ENCODE measurements around the gene LRRC55. TPM values are rescaled to one million over a fixed set of nuclear protein-coding genes. Genes with fewer than 3 reads are reported as not detected.
"Not testable (repeated sequence)": the region's sequence is repeated elsewhere in the genome, so short reads cannot be mapped to it uniquely, and the experiment has no call there.

The LRRC55 gene
- total RNA-seq, 4 donors from 2014 or later, result under 0.01 to 0.39 (median 0.19) TPM

- intact Hi-C loops (cut with DNase I), result no loop called here
- DNase-seq (ENCODE audit: extremely low spot score), result no peak
- Histone ChIP-seq H3K4me3 (no peak overlapping the region), H3K27me3 (peaks cover 0 to 5% (median 0%) of the 10 kb centered on the region in 4 donors), H3K27ac (replicated peaks in 1 of 4) (no peak overlapping the region), H3K4me1 (no peaks in the 10 kb centered on the region), H3K36me3 (no peaks in the 10 kb centered on the region), H3K9me3 (no peaks in the 10 kb centered on the region)
- WGBS, result 76% methylated on average over 6 of the region's 6 CpGs
- no peak for TF ChIP-seq POLR2AphosphoS5 (IDR thresholded peaks at IDR 0.05)
- no peak for TF ChIP-seq CTCF (IDR thresholded peaks at IDR 0.05)
- TF ChIP-seq POLR2A (IDR thresholded peaks at IDR 0.05; ENCODE audit: low read depth), result no peak
- no peak for TF ChIP-seq EP300 (IDR thresholded peaks at IDR 0.05)
Measured at GRCh38 chr11:57162179-57162898, 19.4 kb upstream of the LRRC55 start.

GRCh38 chr11:57163160-57163868, 18.4 kb upstream of the LRRC55 start:
- 84% methylated on average over 6 of the region's 6 CpGs for WGBS
- DNase-seq (ENCODE audit: extremely low spot score), result no peak

GRCh38 chr11:57164317-57164716, 17.4 kb upstream of the LRRC55 start:
- WGBS, result 79% methylated on average over 1 of the region's 1 CpG
- Histone ChIP-seq H3K36me3 (no peaks in the 10 kb centered on the region), H3K4me1 (no peaks in the 10 kb centered on the region), H3K4me3 (no peak overlapping the region), H3K27me3 (peaks cover 0 to 5% (median 0%) of the 10 kb centered on the region in 4 donors), H3K9me3 (no peaks in the 10 kb centered on the region), H3K27ac (replicated peaks in 1 of 4) (no peak overlapping the region)
- DNase-seq (ENCODE audit: extremely low spot score), result no peak
- TF ChIP-seq EP300 (IDR thresholded peaks at IDR 0.05) (no peak), CTCF (IDR thresholded peaks at IDR 0.05) (no peak), POLR2AphosphoS5 (IDR thresholded peaks at IDR 0.05) (no peak), POLR2A (IDR thresholded peaks at IDR 0.05; ENCODE audit: low read depth) (no peak)
- intact Hi-C loops (cut with DNase I), result no loop called here

More at GRCh38 chr11:57163160-57163868, 18.4 kb upstream of the LRRC55 start:
- Histone ChIP-seq H3K9me3 (no peaks in the 10 kb centered on the region), H3K27me3 (peaks cover 0 to 5% (median 0%) of the 10 kb centered on the region in 4 donors), H3K4me3 (no peak overlapping the region), H3K27ac (replicated peaks in 1 of 4) (no peak overlapping the region), H3K4me1 (no peaks in the 10 kb centered on the region), H3K36me3 (no peaks in the 10 kb centered on the region)
- intact Hi-C loops (cut with DNase I), result no loop called here
- TF ChIP-seq POLR2A (IDR thresholded peaks at IDR 0.05; ENCODE audit: low read depth), result no peak
- TF ChIP-seq EP300 (IDR thresholded peaks at IDR 0.05), result no peak
- no peak for TF ChIP-seq POLR2AphosphoS5 (IDR thresholded peaks at IDR 0.05)
- no peak for TF ChIP-seq CTCF (IDR thresholded peaks at IDR 0.05)

- intact Hi-C loops (cut with DNase I), result no loop called here
- no peak for TF ChIP-seq POLR2AphosphoS5 (IDR thresholded peaks at IDR 0.05)
- TF ChIP-seq CTCF (IDR thresholded peaks at IDR 0.05), result no peak
- TF ChIP-seq POLR2A (IDR thresholded peaks at IDR 0.05; ENCODE audit: low read depth), result no peak
- TF ChIP-seq EP300 (IDR thresholded peaks at IDR 0.05), result no peak
- Histone ChIP-seq H3K9me3 (no peaks in the 10 kb centered on the region), H3K36me3 (no peaks in the 10 kb centered on the region), H3K4me1 (no peaks in the 10 kb centered on the region), H3K4me3 (no peak overlapping the region), H3K27ac (replicated peaks in 1 of 4) (no peak overlapping the region), H3K27me3 (peaks cover 0 to 5% (median 0%) of the 10 kb centered on the region in 4 donors)
- WGBS, result 31% methylated on average over 2 of the region's 2 CpGs
- no peak for DNase-seq (ENCODE audit: extremely low spot score)
Measured at GRCh38 chr11:57167125-57167846, 14.5 kb upstream of the LRRC55 start.

DNA sequence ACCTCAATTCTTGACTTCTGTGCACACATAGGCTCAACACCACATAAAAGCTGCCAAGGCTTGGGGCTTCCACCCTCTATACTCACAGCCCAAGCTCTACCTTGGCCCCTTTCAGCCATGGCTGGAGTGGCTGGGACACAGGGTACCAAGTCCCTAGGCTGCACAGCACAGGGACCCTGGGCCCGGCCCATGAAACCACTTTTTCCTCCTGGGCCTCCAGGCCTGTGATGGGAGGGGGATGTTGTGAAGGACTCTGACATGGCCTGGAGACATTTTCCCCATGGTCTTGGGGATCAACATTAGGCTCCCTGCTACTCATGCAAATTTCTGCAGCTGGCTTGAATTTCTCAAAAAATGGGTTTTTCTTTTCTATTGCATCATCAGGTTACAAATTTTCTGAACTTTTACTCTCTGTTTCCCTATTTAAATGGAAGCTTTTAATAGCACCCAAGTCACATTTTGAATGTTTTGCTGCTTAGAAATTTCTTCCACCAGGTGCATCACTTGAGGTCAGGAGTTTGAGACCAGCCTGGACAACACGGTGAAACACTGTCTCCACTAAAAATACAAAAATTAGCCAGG, 11.9 kb upstream of the LRRC55 start:
- WGBS, result 97% methylated on average over 2 of the region's 2 CpGs
- intact Hi-C loops (cut with DNase I), result not testable (repeated sequence)

More for the DNA sequence above, 11.9 kb upstream of the LRRC55 start:
- not testable (repeated sequence) for H3K4me1 ChIP-seq; H3K27me3 ChIP-seq; H3K27ac ChIP-seq (replicated peaks in 1 of 4); DNase-seq (ENCODE audit: extremely low spot score); H3K4me3 ChIP-seq; H3K36me3 ChIP-seq; H3K9me3 ChIP-seq

Measured in esophagus muscularis mucosa (tissue), 4 donors.